ENCODE measurements around the gene AFF3.
"Not testable (repeated sequence)": the region's sequence is repeated elsewhere in the genome, so short reads cannot be mapped to it uniquely, and the experiment has no call there.

Gene AFF3

GRCh38 chr2:99661761-99662160 lies 480.6 kb downstream of the AFF3 start:
- DNase-seq (ENCODE audit: low spot score) = not testable (repeated sequence)

DNA sequence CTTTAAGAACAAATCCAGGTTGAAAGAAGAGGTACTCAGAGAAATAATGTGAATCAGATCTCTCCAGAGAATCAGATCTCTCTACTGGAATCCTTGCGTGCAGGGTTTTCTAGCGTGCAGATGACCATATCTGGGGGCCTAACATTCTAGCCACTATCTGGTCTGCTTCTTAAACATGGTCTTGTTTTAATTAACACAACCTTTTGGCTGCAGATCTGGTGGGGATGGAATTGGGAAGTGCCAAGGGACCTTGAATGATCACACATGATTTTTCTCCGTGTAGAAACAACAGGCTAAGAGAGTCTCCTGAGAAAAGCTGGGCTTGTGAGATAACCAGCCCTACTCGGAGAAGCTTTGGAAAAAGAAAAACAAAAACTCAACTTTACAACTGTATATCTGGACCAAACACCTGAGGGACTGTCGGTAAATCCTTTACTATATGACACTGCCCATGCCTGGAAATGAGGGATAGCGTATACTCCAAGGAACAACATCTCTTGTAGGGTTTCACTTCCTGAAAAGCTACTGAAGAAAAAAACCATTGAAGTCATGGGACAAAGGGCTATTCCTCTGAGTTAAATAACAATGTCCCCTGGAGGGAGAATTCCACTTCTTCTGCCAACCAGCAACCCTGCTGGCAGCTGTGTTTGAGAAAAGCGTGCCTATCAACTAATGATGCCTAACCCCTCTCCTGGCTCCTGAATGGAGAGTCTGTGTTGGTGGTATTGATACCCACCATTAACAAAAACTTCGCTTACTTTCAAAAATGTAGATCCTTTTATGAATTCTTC lies 481.6 kb downstream of the AFF3 start:
- DNase-seq (ENCODE audit: low spot score) = no peak

GRCh38 chr2:99659874-99660273 lies 482.5 kb downstream of the AFF3 start:
- no peak for DNase-seq (ENCODE audit: low spot score)

GRCh38 chr2:99657691-99658258 lies 484.6 kb downstream of the AFF3 start:
- DNase-seq (ENCODE audit: low spot score) = no peak

GRCh38 chr2:99656994-99657393 lies 485.4 kb downstream of the AFF3 start:
- no peak for DNase-seq (ENCODE audit: low spot score)

DNA sequence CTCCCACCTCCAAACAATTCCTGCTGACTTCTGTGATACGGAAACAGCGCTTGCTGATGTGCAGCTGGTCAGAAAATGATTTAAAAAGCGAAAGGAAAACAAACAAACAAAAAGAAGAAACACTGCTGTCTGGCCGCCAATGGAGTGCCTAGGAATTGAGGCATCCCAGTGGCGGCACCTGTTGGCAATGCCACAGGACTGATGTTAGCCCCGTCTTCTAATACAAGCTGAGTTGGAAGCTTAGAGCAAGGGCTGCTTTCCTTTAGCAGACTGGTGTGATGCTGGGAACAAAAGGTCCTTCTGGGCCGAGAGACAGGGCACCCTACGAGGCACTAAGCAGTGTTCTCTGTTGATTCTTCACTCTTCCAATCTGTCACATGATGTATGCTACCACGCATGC lies 489.0 kb downstream of the AFF3 start:
- no peak for DNase-seq (ENCODE audit: low spot score)

DNA sequence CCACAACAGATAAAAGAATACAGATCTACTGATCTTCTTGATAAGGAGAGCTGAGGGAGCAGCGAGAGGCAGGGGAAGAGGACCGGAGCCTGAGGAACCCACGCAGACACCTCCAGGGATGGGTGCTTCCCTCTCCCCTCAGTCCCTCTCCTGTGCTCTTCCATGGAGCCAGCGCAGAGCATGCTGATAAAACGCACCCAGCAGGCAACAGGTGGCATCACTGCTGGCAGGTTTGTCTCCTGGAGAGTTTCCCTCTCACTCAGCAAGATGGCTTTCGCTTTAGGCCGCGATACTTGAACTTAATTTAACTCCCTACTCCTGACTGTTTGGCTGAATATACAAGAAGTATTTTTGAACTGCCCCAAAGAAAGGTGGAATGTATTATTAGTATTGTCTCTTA lies 489.5 kb downstream of the AFF3 start:
- DNase-seq (ENCODE audit: low spot score) = no peak

DNA sequence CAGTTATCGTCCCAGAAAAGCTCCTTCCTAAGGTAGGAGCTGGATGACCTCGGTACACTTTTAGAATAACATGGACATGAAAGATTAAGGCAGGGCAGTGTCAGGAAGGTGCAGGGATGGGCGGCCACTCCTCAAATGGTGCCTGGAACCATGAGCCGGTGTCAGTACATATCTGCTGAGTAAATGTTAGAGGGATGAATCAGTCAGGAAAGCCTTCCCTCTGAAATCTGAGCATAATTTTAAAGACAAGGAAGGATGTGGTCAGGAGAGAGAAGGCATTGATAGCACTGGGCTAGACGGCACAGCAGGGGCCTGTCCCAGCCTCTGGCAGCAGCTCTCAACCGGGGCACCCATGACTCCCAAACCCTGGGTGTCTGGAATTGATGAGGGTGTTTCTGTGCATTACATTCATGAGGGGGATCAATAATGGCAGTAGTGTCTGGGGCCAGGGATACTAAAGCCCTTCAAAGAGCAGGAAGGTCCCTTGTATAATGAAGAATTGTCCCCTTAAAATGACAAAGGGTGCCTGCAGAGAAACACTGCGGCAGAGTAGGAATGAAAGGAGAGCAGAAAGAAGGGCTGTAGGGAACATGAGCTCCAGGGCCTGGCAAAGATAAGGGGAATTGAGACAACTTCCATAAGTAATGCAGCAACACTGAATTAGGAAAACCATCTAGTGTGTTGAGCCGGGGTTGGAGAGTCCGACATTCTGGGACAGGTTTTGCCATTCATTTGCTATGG lies 490.3 kb downstream of the AFF3 start:
- no peak for DNase-seq (ENCODE audit: low spot score)

DNA sequence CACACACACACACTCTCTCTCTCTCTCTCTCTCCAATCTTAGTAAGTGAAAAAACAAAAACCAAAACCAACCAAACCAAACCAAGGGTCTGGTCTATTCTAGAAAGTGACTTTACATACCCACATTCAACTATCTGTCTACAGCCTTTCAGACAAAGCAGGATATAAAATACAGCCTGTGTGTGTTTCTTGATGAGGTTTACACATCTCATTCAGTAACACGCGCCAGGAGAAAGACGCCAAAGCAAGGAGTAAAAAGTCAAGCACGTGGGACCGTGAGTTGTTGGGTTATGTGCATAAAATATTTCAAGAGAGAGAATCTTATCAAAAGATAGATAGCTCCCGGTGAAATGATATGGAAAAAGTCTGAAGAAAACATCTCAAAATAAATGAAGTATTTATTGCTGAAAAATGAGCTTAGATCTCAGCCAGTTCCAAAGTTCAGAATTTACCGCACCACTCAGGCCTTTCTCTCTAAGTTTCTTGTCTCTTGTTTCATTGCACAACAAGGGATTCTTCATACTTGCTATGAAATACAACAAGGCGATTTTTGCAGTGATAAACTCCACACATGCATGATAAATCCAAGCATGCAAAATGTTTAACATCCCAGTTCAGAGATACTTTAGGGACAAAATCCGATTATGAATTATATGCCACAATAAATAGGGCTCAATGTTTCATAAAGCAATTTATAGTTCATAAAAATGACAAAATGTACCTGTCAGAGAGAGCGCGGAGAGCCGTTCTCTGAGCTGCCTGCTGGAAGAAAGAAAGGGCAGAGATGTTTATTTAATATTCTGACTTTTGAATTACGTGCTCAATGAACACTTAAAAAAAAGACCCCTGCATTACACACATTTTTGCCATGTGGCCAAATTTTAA lies 493.2 kb downstream of the AFF3 start:
- DNase-seq (ENCODE audit: low spot score) = no peak

DNA sequence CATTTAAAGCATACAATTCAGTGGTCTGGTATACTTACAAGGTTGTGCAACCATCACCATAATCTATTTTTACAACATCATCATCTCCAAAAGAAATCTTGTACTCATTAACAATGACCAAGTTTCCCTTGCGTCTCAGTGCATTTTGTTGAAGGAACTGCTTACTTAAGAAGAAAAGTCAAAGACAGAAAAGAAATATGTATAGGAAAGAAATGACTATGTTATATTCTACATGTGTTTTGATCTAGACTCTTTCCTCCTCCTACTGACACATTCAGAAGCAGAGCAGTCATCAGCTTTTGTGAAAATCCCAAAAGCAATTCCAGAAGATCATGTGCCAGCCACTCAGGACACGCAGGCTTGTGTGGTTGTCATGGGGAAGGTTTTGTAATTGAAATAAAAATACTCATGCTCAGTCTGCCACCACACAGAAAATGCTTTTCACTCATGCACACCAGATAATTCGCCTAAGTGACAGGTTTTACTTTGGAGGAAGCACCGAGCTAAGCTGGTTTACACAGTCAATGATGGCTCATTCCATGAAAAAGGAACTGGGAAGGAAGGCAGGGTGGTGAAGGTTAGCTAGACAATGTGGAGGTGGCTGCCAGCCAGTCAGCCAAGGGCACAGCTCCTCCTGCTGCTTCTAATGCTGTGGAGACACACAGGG lies 494.1 kb downstream of the AFF3 start:
- DNase-seq (ENCODE audit: low spot score) = no peak

GRCh38 chr2:99645960-99646359 lies 496.4 kb downstream of the AFF3 start:
- no peak for DNase-seq (ENCODE audit: low spot score)

DNA sequence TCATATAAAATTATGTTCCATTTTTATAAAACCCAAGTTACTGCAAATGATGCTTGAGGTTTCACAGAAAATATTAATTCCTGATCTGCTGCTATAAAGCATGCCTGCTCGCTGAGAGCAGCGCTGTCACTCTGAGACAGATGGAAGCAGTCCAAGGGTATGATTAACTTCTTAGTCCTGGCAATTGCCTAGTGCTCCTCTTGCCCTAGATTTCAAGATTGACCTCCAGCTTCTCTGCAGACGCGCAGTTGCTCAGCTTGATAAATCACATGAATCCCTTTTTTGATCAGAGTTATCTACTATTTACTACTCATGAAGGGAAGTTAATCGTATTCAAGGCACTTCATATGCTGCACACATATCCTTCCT lies 498.0 kb downstream of the AFF3 start:
- DNase-seq (ENCODE audit: low spot score) = no peak

GRCh38 chr2:99643787-99644418 lies 498.5 kb downstream of the AFF3 start:
- no peak for DNase-seq (ENCODE audit: low spot score)

GRCh38 chr2:99641999-99642398 lies 500.4 kb downstream of the AFF3 start:
- DNase-seq (ENCODE audit: low spot score) = no peak

DNA sequence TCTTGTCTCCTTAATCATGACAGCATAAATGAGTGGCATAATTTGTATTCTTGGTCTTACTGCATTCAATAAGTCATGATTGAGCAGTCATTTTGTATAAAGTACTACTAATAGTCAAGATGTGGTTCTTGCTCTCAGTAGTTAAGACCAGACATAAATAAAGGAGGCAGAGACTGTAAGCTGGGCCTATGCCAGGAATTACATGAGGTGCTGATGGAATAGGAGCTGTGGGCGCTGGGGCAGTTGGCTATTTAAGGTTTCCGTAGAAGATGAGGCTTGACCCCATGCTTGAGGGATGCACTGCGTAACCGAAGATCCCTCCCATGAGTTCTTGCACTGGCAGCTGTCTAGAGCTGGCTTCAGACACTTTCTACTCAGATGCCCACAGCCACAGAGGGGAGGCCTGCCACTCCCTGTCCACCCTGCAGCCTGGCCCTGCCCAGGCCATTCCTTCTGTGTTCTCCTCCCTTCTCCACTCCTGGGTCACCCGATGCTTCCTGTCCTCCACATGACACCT lies 501.7 kb downstream of the AFF3 start:
- DNase-seq (ENCODE audit: low spot score) = no peak

GRCh38 chr2:99638791-99639190 lies 503.6 kb downstream of the AFF3 start:
- DNase-seq (ENCODE audit: low spot score) = no peak

GRCh38 chr2:99637159-99637697 lies 505.2 kb downstream of the AFF3 start:
- DNase-seq (ENCODE audit: low spot score) = no peak

DNA sequence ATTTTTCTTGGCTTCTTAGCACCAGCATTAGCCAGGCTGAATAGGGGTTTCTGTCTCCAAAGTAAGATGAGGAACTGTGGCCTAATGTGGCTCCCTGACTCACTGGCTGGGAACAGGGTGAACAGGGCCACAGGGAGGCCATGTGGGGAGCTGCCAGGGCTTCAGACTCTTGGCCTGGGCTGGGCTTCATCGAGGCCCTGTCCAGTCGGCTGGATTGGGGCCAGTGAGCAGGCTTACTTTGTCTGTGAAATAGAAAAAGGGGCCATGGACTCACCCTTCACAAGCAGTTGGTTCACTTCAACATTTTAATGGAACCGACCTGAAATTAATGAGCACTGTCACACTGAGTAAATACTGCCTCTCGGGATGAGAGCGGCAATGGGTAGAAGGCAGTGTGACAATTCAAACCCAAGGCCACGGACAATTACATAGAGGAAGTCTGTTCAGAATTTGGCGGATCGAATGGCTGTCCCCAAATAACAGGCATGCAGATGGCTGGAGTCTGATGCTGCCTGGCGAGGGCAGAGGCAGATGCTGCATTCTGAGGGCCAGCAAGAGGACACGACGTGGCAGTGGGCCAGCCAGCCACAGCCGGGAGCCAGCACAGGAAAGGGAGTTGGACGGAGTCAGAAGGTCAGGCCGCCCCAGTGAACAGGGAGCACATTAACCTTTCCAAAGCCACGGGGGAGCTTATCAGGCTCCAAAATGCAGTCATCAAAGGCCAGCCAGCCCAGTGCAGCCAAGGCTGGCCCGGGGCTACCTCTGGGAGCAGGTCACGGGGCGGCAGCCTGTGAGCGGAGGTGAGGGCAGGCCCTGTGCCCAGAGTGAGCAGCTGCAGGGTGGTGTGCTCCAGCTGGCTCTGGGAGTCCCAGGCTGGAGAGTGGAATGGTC lies 506.0 kb downstream of the AFF3 start:
- DNase-seq (ENCODE audit: low spot score) = no peak

DNA sequence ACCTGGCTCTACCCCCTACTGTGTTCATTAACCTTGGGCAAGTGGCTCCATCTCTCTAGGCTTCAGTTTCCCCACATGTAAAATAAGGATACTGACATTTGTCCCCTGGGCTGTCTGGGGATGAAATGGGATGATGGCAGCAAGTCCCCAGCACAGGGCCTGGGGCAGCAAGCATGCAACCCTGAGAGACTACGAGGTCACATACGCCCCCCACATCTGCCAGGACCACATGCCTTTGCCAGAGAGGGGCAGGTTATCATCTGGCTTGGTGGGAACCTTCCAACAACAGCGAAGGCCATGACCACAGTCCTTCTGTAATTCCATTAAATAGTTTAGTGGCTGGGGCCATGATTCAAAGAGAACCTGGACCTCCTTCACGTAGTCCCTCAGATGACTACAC lies 506.7 kb downstream of the AFF3 start:
- no peak for DNase-seq (ENCODE audit: low spot score)

DNA sequence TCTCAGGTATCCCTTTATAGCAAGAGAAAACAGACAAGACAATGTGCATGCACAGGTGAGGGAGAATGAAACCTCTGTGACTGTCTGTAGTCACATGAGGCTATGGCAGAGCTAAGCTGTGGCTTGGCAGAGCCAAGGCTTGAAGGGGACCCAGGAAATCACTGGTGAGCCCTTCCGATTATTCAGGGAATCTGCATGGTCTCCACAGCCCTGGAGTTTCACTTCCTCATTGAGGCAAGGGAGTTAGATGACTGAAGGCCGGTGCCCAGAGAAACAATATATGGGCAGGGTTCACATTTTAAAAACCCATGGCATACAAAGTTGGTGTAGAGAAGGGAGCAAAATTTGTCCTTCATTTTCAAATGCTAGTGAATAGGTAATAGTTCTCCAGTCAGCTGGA lies 508.2 kb downstream of the AFF3 start:
- DNase-seq (ENCODE audit: low spot score) = no peak
